Endothelial cell (in vitro differentiated cells): ENCODE results near the gene CDH23. TPM values are rescaled to one million over a fixed set of nuclear protein-coding genes. Genes with fewer than 3 reads are reported as not detected.

Source experiments
- DNase-seq: peaks from one replicate; pipeline ENCODE4 v3.0.0; 2021; ENCODE audit warnings: low spot score
- H3K27ac Mint-ChIP-seq: one replicate; pipeline ENCODE4 v1.8.0; 2021; ENCODE audit warnings: mixed read lengths, inconsistent platforms; ENCODE audit not compliant: unreplicated experiment
- H3K27me3 Mint-ChIP-seq: one replicate; pipeline ENCODE4 v1.8.0; 2021; ENCODE audit warnings: mild to moderate bottlenecking, moderate library complexity, mixed read lengths, inconsistent platforms; ENCODE audit not compliant: unreplicated experiment
- H3K36me3 Mint-ChIP-seq: one replicate; pipeline ENCODE4 v1.8.0; 2021; ENCODE audit warnings: mild to moderate bottlenecking, low read depth, mixed read lengths, inconsistent platforms; ENCODE audit not compliant: unreplicated experiment
- H3K4me1 Mint-ChIP-seq: one replicate; pipeline ENCODE4 v1.8.0; 2021; ENCODE audit warnings: mild to moderate bottlenecking, mixed read lengths, inconsistent platforms; ENCODE audit not compliant: unreplicated experiment
- H3K4me3 Mint-ChIP-seq: one replicate; pipeline ENCODE4 v1.8.0; 2021; ENCODE audit warnings: mild to moderate bottlenecking, mixed read lengths, inconsistent platforms; ENCODE audit not compliant: unreplicated experiment
- H3K9me3 Mint-ChIP-seq: one replicate; pipeline ENCODE4 v1.8.0; 2021; ENCODE audit warnings: mixed read lengths, inconsistent platforms; ENCODE audit not compliant: unreplicated experiment
- CTCF ChIP-seq: fragments of 200-600 bp; sonication (generic); IDR thresholded peaks from one replicate; pipeline ENCODE4 v1.5.0; 2021; ENCODE audit warnings: antibody characterized with exemption; ENCODE audit not compliant: unreplicated experiment
- total RNA-seq: library from RNA; stranded (reverse); fragmentation: NEBNext Ultra II Directional; extraction: Animal tissue kit (Norgen Biotek cat#: 25700); gene quantifications from one replicate; pipeline ENCODE4 v1.2.1, GENCODE V29; 2021; ENCODE audit not compliant: unreplicated experiment

Gene CDH23
- total RNA-seq, 1 donor from 2014 or later = 0.54 TPM

GRCh38 chr10:71527135-71527534 is 130.4 kb downstream of the CDH23 start:
- Mint-ChIP-seq H3K9me3 (no peaks in the 10 kb centered on the region), H3K27me3 (peaks cover 9% of the 10 kb centered on the region), H3K36me3 (no peaks in the 10 kb centered on the region), H3K27ac (no peak overlapping the region), H3K4me3 (no peak overlapping the region), H3K4me1 (peaks cover 23% of the 10 kb centered on the region)
- no peak for TF ChIP-seq CTCF
- DNase-seq = no peak

DNA sequence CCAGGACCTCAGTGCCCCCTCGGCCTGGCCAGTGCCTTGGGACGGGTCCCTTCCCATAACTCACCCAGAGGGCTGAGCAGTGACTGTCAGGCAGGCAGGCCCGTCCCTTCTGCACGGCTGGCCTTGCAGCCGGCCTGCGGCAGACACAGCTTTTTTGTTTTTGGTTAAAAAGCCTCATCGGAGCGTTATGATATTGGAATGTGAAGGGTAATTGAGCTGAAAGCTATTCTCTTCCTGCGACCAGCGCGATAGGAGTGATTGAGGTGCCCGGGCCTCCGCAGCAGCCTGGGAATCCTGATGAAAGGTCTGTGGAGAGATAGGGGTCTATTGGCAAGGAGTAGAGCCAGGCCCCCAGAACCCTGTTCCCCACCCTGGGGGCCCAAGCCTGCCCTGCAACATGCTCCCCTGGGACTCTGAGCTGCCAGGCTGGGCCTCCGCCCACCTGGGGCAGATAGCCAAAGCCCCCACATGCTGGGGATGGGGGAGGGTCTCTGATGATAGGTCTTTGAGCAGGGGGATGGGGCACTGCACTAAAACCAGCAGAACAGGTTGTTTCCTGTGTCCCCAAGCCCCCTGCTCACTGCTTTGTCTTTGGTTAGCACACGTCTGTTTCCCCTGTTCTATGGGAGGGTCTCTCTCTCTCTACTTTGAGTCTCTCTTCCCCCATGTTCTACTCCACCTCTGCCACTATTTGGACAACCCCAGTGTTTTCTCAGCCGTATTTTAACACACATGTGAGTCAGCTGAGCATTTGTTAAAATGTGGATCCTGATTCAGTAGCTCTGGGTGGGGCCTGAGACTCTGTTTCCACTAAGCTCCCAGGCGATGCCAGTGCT is 131.9 kb downstream of the CDH23 start:
- H3K4me1 Mint-ChIP-seq = peaks cover 14% of the 10 kb centered on the region
- no peak for TF ChIP-seq CTCF
- no peak overlapping the region for H3K27ac Mint-ChIP-seq
- H3K36me3 Mint-ChIP-seq = no peaks in the 10 kb centered on the region
- no peaks in the 10 kb centered on the region for H3K9me3 Mint-ChIP-seq
- peaks cover 6% of the 10 kb centered on the region for H3K27me3 Mint-ChIP-seq
- no peak overlapping the region for H3K4me3 Mint-ChIP-seq
- DNase-seq = no peak

DNA sequence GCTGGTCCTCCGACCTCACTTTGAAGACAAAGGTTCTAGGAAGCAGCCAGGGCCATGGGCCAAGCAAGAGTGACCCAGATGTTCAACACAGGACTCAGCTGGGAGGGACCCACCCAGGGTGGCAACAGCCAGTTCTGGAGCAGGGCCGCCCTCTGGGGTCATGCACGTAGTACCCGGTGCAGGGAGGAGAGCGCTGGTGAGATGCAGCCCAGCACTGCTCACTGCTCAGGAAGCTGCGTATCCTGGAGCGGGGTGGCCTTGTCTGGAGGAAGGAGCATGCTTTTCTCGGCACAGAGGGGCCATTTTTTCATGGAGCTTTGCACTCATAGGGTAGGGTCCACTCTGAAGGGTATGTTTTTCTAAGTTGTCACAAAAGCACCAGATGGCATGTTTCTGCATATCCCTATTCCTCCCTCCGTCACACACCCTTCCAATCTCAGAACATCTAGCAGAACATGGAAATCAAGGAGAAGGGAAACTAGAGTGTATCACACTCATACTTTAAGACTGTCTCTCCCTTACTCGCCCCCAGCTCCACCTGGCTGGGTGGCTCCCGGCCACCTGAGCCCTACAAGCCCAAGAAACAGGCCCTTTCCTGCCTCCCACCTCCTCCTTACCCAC is 132.6 kb downstream of the CDH23 start:
- H3K36me3 Mint-ChIP-seq = no peaks in the 10 kb centered on the region
- H3K4me1 Mint-ChIP-seq = peaks cover 15% of the 10 kb centered on the region
- H3K27ac Mint-ChIP-seq = no peak overlapping the region
- no peak for DNase-seq
- no peak for TF ChIP-seq CTCF
- H3K4me3 Mint-ChIP-seq = no peak overlapping the region
- H3K27me3 Mint-ChIP-seq = peaks cover 6% of the 10 kb centered on the region
- H3K9me3 Mint-ChIP-seq = no peaks in the 10 kb centered on the region

- no peak overlapping the region for H3K27ac Mint-ChIP-seq
- H3K27me3 Mint-ChIP-seq = peaks cover 5% of the 10 kb centered on the region
- H3K4me1 Mint-ChIP-seq = peaks cover 15% of the 10 kb centered on the region
- H3K4me3 Mint-ChIP-seq = no peak overlapping the region
- H3K9me3 Mint-ChIP-seq = no peaks in the 10 kb centered on the region
- no peaks in the 10 kb centered on the region for H3K36me3 Mint-ChIP-seq
- TF ChIP-seq CTCF = no peak
- DNase-seq = no peak
Observed at GRCh38 chr10:71530781-71531180, 134.1 kb downstream of the CDH23 start.
